Activated CD4-positive, alpha-beta T cell treated with anti-CD3 and anti-CD28 coated beads for 1 hour (primary cell): ENCODE results near the gene NEIL3.
"Not testable (repeated sequence)": the region's sequence is repeated elsewhere in the genome, so short reads cannot be mapped to it uniquely, and the experiment has no call there.

ENCODE experiments used
- DNase-seq: peaks from one replicate; pipeline ENCODE4 v3.0.0-alpha.2; 2020

The NEIL3 gene

DNA sequence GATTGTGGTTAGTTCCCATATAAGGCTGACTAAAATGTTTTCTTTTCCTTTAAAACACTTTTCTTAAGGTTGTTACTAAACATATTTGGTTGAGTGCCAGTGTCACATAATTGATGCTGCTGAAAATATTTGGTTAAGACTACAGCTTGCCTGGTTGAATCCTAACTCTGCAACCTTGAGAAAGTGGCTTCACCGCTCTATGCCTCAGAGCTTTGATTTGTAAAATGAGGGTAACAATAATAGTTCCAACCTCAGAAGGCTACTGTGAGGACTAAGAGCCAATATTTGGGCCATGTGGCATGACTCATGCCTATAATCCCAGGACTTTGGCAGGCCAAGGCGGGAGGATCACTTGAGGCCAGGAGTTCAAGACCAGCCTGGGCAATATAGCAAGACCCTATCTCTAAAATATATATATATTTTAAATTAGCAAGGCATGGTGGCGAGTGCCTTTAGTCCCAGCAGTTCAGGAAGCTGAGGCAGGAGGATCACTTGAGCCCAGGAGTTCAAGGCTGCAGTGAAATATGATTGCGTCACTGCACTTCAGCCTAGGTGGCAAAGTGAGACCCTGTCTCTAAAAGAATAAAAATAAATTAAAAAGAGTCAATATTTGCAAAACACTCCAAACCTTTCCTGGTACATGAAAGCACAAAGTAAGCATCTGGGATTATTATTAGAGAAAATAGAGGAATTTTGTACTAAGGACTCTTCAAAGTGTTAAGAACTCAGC lies 7.1 kb upstream of the NEIL3 start:
- DNase-seq: no peak

GRCh38 chr4:177304094-177304493 lies 5.6 kb upstream of the NEIL3 start:
- DNase-seq: no peak

DNA sequence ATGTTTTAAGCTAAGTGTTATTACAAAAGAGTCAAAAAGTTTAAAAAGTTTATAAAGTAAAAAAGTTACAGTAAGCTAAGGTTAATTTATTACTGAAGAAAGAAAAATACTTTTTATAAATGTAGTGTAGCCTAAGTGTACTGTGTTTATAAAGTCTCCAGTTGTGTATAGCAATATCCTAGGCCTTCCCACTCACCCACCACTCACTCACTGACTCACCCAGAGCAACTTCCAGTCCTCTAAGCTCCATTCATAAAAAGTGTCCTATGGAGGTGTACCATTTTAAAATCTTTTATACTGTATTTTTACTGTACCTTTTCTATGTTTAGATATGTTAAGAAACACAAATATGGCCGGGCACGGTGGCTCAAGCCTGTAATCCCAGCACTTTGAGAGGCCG lies 4.8 kb upstream of the NEIL3 start:
- not testable (repeated sequence) for DNase-seq

DNA sequence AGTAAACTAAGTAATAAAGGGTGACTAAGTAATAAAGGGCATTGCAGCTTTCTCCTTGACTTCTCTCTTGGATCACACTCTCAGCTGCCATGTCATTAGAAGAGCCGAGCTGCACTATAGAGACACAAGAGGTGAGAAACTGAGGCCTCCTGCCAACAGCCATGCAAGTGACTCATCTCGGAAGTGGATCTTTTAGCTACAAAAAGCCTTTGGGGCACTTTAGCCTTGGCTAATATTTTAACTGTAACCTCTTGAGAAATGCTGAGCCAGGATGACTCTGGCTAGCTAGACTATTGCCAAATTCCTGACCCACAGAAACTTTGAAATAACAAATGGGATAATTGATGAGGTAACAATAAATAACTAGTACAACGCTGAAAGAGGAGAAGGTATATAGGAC lies 1.5 kb upstream of the NEIL3 start:
- DNase-seq: no peak

GRCh38 chr4:177308847-177309521 lies 690 bp upstream of the NEIL3 start:
- DNase-seq: no peak

DNA sequence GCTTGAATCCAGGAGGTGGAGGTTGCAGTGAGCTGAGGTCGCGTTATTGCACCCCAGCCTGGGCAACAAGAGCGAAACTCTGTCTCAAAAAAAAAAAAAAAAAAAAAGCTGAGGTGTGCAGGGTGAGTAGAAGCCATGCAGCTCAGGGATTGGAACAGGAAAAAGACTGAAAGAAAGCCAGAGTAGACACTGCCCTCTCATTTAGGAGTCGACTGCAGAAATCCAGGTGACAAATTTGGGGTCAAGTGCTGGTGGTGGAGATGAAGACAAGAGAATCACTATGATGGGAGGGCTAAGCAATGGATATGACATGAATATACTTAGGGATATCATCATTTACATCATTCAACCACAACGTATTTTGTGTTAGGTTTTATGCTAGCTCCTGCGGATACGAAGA lies 1.9 kb downstream of the NEIL3 start:
- DNase-seq: no peak

DNA sequence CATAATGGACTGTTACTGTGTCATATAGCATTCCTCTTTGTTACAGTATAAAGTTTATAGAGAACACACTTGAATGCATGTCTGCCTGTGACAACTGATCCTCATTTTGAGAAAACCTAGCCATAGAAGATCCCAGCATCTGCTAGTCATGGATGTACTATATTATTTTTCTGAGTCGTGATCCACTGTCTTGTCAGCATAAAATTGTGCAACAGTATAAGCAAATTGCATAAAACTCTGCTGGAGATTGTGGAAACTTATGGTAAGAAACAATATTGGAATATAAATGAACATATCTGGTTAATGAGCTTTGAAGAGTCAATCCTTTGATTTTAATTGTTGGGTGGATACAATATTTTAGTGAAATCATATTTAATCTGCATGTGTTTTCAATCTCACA lies 3.6 kb downstream of the NEIL3 start:
- no peak for DNase-seq

GRCh38 chr4:177315767-177316464 lies 6.2 kb downstream of the NEIL3 start:
- no peak for DNase-seq

GRCh38 chr4:177320721-177321120 lies 11.0 kb downstream of the NEIL3 start:
- DNase-seq: no peak

- no peak for DNase-seq
These were observed 12.0 kb downstream of the NEIL3 start for GRCh38 chr4:177321647-177322046.

DNA sequence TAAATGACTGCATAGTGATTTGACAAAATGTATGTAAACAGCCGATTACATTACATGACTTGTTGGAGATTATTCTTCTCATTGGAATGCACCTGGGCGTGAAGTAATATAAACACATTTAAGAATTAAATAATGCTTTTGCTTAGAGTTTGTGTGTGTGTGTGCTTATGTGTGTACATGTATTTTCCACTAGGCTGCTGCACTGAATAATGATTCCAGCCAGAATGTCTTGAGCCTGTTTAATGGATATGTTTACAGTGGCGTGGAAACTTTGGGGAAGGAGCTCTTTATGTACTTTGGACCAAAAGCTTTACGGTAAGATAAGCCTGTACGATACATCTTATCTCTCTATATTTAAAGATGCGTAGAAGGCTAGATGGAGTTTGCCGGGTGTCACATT lies 12.6 kb downstream of the NEIL3 start:
- no peak for DNase-seq

DNA sequence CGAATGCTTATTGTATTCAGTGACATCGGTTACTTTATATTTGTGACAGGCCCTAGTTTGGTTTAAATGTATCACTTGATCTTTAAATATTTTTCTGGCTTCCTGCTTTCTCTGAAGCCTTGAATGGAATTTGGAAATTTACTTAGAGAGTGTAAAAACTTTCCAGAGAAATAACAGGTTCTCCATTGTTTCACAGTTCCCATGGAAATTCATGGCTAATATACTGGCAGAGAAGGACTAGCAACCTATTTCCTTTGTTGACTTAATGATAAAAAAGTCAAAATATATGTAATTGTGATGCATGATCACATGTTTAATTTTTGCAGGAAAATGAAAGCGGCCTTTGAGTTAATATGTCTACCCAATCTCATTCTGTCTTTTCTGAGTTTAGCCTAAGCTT lies 13.2 kb downstream of the NEIL3 start:
- DNase-seq: no peak

GRCh38 chr4:177323416-177323815 lies 13.7 kb downstream of the NEIL3 start:
- DNase-seq: no peak

- DNase-seq: no peak
These were observed 22.4 kb downstream of the NEIL3 start for GRCh38 chr4:177332119-177332518.

- no peak for DNase-seq
These were observed 30.1 kb downstream of the NEIL3 start for GRCh38 chr4:177339477-177340374.

- DNase-seq: no peak
These were observed 38.7 kb downstream of the NEIL3 start for GRCh38 chr4:177348348-177348747.

GRCh38 chr4:177349191-177349590 lies 39.5 kb downstream of the NEIL3 start:
- no peak for DNase-seq

DNA sequence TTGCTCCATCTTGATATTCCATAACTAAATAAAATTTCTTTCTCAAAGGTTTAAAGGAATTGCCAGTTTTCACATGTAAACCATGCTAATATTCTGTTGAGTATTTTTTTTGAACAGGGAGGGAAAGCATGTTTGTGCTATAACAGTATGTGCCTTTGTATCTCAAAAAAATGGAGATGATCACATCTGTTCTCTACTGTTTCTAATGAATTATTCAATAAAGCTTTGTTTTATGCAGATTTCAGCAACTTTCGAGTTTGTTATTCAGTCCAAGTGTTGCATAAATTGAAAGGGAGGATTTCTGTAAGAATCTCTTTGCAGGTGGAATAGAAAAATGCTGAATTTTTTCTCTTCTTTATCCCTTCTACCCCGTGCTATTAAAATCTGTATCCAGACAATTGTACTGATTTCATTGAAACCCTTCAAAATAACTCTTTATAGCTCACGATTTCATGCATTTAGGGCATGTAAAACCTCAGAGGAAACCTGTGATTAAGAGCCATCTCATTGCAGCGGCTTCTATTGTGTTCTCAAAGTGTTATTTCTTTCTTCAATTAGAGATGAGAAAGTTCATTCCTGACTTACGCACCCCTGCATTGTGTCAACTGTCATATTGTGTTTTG lies 42.1 kb downstream of the NEIL3 start:
- DNase-seq: no peak

DNA sequence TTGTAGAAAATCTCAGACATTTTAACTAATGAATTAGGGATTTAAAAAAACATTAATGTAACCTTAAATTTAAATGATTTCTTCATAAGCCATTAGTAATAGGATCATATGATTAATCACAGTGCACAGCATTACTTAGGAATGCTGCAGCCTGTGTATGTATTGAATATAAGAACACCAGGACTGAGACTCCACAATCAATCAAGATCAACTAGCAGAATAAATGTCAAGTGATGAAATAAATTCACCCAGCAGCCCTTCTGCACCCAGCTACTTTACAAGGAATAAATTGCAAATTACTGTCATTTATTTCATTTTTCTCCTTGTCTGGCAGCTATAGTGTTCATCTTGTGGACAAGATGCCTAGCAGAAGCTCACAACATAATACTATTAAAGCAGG lies 46.5 kb downstream of the NEIL3 start:
- DNase-seq: no peak

- no peak for DNase-seq
These were observed 47.2 kb downstream of the NEIL3 start for GRCh38 chr4:177356921-177357320.

DNA sequence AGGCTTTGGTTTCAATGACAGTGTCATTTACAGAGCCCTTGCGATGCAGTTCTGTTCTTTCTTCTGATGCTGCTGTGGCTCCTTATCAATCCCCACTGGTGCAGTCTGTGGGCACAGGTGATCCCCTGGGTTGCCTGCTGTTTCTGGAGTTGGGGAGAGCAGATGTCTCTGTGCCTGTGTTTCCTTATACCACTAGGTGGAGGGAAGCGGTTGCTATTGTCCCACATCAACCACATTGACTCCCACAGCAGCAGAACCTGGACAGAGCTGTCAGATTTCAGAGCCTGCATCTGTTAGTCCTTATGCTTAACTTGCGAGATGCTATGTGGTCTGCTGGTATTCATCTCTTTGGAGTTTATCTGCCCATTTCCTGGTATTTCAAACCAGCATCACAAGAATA lies 57.7 kb downstream of the NEIL3 start:
- DNase-seq: no peak

- DNase-seq: no peak
These were observed 59.7 kb downstream of the NEIL3 start for GRCh38 chr4:177369372-177369771.

DNA sequence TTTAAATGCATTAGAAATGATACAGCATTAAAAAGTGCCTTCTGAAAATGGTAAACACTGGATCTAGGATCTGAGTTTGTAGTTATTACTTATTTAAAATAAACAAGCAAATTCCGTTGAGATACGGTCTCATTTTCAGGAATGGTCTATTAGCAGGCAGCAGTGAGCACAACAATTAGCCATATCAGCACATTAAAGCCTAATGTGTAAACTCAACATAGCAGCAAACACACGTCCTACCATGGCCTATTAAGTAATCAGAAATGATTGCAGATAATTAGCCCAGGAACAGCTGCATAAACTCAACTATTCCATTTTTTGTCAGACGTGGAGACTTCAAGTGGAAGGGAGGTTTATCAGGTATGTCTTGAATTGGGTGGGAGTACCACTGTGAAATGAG lies 61.8 kb downstream of the NEIL3 start:
- no peak for DNase-seq
